Activated CD4-positive, alpha-beta memory T cell treated with anti-CD3 and anti-CD28 coated beads, Interleukin-2, amount 10 ng/mL, durations not matched to agents 7 days and 5 days (primary cell): ENCODE results near the gene ERMAP. TPM values are rescaled to one million over a fixed set of nuclear protein-coding genes. Genes with fewer than 3 reads are reported as not detected.

Experiments used
- CTCF ChIA-PET: fragments of 350-600 bp; sonication (Branson Sonifier 250); formaldehyde crosslinking; loops from one replicate; lab custom pipeline; 2021; ENCODE audit warnings: antibody characterized with exemption, inconsistent platforms; lab: Charles Lee
- POLR2A ChIA-PET: fragments of 350-600 bp; sonication (Branson Sonifier 250); formaldehyde crosslinking; loops from one replicate; lab custom pipeline; 2021; ENCODE audit warnings: antibody characterized with exemption; lab: Charles Lee
- DNase-seq: peaks from one replicate; pipeline ENCODE4 v3.0.0-alpha.2; 2020
- H3K27ac Mint-ChIP-seq: one replicate; pipeline ENCODE4 v1.8.0; 2021; ENCODE audit warnings: mild to moderate bottlenecking, mixed read lengths
- H3K27me3 Mint-ChIP-seq: one replicate; pipeline ENCODE4 v1.8.0; 2021; ENCODE audit warnings: mixed read lengths
- H3K36me3 Mint-ChIP-seq: one replicate; pipeline ENCODE4 v1.8.0; 2021; ENCODE audit warnings: low read depth, mixed read lengths
- H3K4me1 Mint-ChIP-seq: one replicate; pipeline ENCODE4 v1.8.0; 2021; ENCODE audit warnings: mixed read lengths
- H3K4me3 Mint-ChIP-seq: one replicate; pipeline ENCODE4 v1.8.0; 2021; ENCODE audit warnings: mild to moderate bottlenecking, mixed read lengths
- H3K9me3 Mint-ChIP-seq: one replicate; pipeline ENCODE4 v1.8.0; 2021; ENCODE audit warnings: mixed read lengths
- total RNA-seq, 2 experiments: library from RNA; stranded (reverse); gene quantifications; one replicate each; pipeline ENCODE4 v1.2.3, GENCODE V29; 2021

The ERMAP gene
- total RNA-seq, 2 experiments from 2014 or later, result 5.0 to 5.9 TPM

- CTCF ChIA-PET, result no interaction called here
- H3K27ac Mint-ChIP-seq, result no peak overlapping the region
- no peak for DNase-seq
- H3K4me3 Mint-ChIP-seq, result no peak overlapping the region
- H3K36me3 Mint-ChIP-seq, result no peaks in the 10 kb centered on the region
- no peaks in the 10 kb centered on the region for H3K4me1 Mint-ChIP-seq
- peaks cover 19% of the 10 kb centered on the region for H3K27me3 Mint-ChIP-seq
- POLR2A ChIA-PET, result no interaction called here
- H3K9me3 Mint-ChIP-seq, result no peaks in the 10 kb centered on the region
Observed at GRCh38 chr1:42891465-42892138, 74.7 kb downstream of the ERMAP start.

Other genes starting within 250 kb of the ERMAP start
- gene PPIH, start 158.7 kb upstream of the ERMAP start, total RNA-seq, result 10 to 100 TPM; 71.3 to 71.4 TPM
- 100 to 1,000 TPM; 575 to 580 TPM for gene YBX1, start 134.7 kb upstream of the ERMAP start, total RNA-seq
- gene CLDN19, start 76.9 kb upstream of the ERMAP start, total RNA-seq, result not detected
- 10 to 100 TPM; 40.1 to 43.3 TPM for gene P3H1, start 50.1 kb upstream of the ERMAP start, total RNA-seq
- 1 to 10 TPM; 7.1 to 7.2 TPM for gene C1orf50, start 49.9 kb upstream of the ERMAP start, total RNA-seq
- gene TMEM269, start 32.1 kb upstream of the ERMAP start, total RNA-seq, result not detected
- gene SVBP, start 275 bp downstream of the ERMAP start, total RNA-seq, result 10 to 100 TPM; 17.4 to 19.2 TPM
- gene ZNF691, start 29.5 kb downstream of the ERMAP start, total RNA-seq, result 10 to 100 TPM; 10.4 to 12.6 TPM
- gene SLC2A1, start 141.7 kb downstream of the ERMAP start, total RNA-seq, result 100 to 1,000 TPM; 153 TPM